ENCODE measurements around the gene GALNT2. TPM values are rescaled to one million over a fixed set of nuclear protein-coding genes. Genes with fewer than 3 reads are reported as not detected.

The GALNT2 gene
- total and polyA plus RNA-seq, 3 donors from 2014 or later: 63.0 to 135 (median 114) TPM

GRCh38 chr1:230289350-230289644 lies 222.3 kb downstream of the GALNT2 start:
- DNase-seq: no peak

GRCh38 chr1:230291731-230292620 lies 224.9 kb downstream of the GALNT2 start:
- Histone ChIP-seq H3K4me1 (no peaks in the 10 kb centered on the region), H3K36me3 (ENCODE audit: low read depth, missing control alignments) (no peaks in the 10 kb centered on the region), H3K4me3 (no peak overlapping the region), H3K9me3 (no peaks in the 10 kb centered on the region), H3K27ac (no peak overlapping the region), H3K27me3 (no peaks in the 10 kb centered on the region)
- intact Hi-C loops (cut with DNase I; ENCODE audit: low total_unique reads): no loop called here
- no peak for DNase-seq
- 65 to 85% methylated on average over 24 to 28 of the region's 28 CpGs for WGBS, 2 donors
- TF ChIP-seq, protein P1, sequence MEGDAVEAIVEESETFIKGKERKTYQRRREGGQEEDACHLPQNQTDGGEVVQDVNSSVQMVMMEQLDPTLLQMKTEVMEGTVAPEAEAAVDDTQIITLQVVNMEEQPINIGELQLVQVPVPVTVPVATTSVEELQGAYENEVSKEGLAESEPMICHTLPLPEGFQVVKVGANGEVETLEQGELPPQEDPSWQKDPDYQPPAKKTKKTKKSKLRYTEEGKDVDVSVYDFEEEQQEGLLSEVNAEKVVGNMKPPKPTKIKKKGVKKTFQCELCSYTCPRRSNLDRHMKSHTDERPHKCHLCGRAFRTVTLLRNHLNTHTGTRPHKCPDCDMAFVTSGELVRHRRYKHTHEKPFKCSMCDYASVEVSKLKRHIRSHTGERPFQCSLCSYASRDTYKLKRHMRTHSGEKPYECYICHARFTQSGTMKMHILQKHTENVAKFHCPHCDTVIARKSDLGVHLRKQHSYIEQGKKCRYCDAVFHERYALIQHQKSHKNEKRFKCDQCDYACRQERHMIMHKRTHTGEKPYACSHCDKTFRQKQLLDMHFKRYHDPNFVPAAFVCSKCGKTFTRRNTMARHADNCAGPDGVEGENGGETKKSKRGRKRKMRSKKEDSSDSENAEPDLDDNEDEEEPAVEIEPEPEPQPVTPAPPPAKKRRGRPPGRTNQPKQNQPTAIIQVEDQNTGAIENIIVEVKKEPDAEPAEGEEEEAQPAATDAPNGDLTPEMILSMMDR (IDR thresholded peaks at IDR 0.05): no peak
- TF ChIP-seq POLR2A (IDR thresholded peaks at IDR 0.05): no peak

More at GRCh38 chr1:230289350-230289644, 222.3 kb downstream of the GALNT2 start:
- Histone ChIP-seq H3K27ac (no peak overlapping the region), H3K36me3 (ENCODE audit: low read depth, missing control alignments) (no peaks in the 10 kb centered on the region), H3K4me1 (no peaks in the 10 kb centered on the region), H3K9me3 (no peaks in the 10 kb centered on the region), H3K4me3 (no peak overlapping the region), H3K27me3 (no peaks in the 10 kb centered on the region)
- intact Hi-C loops (cut with DNase I; ENCODE audit: low total_unique reads): no loop called here
- TF ChIP-seq, protein P1 (IDR thresholded peaks at IDR 0.05): no peak
- TF ChIP-seq POLR2A (IDR thresholded peaks at IDR 0.05): no peak
- 92 to 93% methylated on average over 5 of the region's 5 CpGs for WGBS, 2 donors

DNA sequence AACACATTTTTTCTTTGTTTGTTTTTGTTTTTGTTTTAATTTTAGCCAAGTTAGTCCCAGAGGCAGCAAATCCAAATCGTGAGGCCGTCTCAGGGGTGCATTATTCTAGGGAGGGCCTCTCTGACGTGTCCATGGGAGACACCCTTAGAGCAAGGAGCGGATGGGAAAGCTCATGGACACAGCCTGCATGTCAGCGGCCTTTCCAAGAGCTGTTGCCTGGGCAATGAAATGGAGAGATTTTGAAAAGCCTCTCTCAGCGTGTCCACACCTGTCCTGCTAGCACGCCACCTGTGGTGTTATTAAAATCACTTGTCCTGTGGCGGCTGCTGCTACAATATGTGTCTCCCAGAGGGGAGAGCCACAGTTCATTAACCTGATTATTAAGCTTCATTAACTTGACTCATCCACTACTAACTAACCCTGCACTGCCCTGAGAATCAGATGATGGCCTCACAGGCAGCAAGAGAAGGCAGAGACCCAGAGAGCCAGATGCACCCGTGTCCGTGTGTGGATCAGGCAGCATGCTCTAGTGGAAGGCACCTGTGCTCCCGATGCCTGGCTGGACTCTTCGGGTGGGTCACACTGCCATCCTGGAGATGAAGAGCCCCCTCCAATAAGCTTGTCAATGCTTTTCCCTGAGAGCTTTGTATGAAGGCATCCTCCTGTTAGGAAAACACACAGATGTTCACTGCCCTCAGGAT lies 225.8 kb downstream of the GALNT2 start:
- TF ChIP-seq, protein P1 (IDR thresholded peaks at IDR 0.05): no peak
- no peak for TF ChIP-seq POLR2A (IDR thresholded peaks at IDR 0.05)
- Histone ChIP-seq H3K4me1 (no peaks in the 10 kb centered on the region), H3K9me3 (no peaks in the 10 kb centered on the region), H3K36me3 (ENCODE audit: low read depth, missing control alignments) (no peaks in the 10 kb centered on the region), H3K27me3 (no peaks in the 10 kb centered on the region), H3K27ac (no peak overlapping the region), H3K4me3 (no peak overlapping the region)
- 66 to 73% methylated on average over 11 to 12 of the region's 12 CpGs for WGBS, 2 donors
- no peak for DNase-seq
- intact Hi-C loops (cut with DNase I; ENCODE audit: low total_unique reads): no loop called here

- intact Hi-C loops (cut with DNase I; ENCODE audit: low total_unique reads): no loop called here
- Histone ChIP-seq H3K36me3 (ENCODE audit: low read depth, missing control alignments) (no peaks in the 10 kb centered on the region), H3K27ac (no peak overlapping the region), H3K4me3 (no peak overlapping the region), H3K4me1 (no peaks in the 10 kb centered on the region), H3K9me3 (no peaks in the 10 kb centered on the region), H3K27me3 (no peaks in the 10 kb centered on the region)
- TF ChIP-seq, protein P1 (IDR thresholded peaks at IDR 0.05): no peak
- TF ChIP-seq POLR2A (IDR thresholded peaks at IDR 0.05): no peak
- no peak for DNase-seq
- WGBS, 2 donors: 86 to 87% methylated on average over 7 of the region's 7 CpGs
These were observed 226.3 kb downstream of the GALNT2 start for GRCh38 chr1:230293390-230293700.
